Fibroblast of the conjunctiva (primary cell): ENCODE results near the gene TIAM2.

Experiments used
- DNase-seq: peaks from one replicate; pipeline ENCODE4 v3.0.0-alpha.2; 2010; ENCODE audit warnings: low read depth

Gene TIAM2

GRCh38 chr6:155129744-155130143 is 134.6 kb downstream of the TIAM2 start:
- no peak for DNase-seq

DNA sequence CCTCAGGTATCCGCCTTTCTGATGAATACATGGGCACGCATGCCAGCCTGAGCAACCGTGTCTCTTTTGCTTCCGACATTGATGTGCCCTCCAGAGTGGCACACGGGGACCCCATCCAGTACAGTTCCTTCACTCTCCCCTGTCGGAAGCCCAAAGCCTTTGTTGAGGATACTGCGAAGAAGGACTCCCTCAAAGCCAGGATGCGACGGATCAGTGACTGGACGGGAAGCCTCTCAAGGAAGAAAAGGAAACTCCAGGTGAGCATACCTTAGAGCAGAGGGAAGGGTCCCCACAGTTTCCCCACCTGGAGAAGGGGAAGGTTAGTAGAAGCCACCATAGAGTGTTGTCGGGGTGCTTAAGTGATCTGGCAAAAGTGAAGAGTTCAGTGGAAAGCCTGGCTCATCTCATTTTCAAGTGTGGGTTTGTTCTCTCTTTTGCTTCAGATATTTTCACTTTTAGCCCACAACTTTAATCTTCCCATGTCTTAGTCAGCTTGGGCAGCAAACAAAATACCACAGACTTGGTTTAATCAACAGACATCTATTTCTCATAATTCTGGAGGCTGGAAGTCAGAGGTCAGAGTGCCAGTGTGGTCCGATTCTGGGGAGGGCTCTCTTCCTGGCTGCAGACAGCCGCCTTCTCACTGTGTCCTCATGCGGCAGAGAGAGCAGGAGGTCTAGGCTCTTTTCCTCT is 135.2 kb downstream of the TIAM2 start:
- no peak for DNase-seq

GRCh38 chr6:155132617-155133016 is 137.5 kb downstream of the TIAM2 start:
- no peak for DNase-seq

DNA sequence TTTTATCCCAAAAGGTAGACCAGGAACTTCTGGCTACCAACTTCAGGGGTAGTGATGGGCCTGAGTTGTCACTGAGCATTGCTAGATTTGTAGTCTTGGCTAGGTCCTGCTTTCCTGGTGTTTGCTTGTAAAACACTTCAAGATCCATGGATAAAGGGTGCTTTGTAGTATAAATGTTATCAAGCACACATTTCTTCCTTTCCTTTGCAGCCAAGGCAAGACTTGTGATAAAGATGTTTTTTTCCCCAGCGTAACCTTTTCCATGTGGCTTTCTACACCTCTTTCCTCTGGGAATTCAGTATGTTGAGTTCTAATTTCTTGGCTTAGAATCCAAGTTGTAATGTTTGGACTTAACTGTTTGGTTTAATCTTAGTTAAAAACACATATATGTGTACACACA is 145.9 kb downstream of the TIAM2 start:
- no peak for DNase-seq

DNA sequence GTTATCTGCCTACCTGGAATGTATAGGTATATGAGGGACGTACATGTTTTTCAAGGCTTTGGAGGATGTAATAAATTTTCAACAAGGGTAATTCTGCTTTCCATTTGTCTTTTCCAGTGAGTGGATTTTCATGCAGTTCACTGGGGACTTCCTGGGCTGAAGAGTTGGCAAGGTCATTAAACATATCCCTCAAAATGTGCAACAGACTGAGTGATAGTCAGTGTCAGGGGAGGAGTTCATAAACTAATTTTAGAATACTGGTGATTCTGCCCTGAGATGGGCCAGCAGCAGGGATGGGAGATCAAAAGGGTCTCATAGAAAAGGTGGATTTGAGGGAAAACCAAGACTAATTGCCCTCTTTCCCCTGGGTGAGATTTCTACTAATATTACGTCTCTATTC is 146.4 kb downstream of the TIAM2 start:
- DNase-seq, result no peak

- DNase-seq, result no peak
These were observed 147.3 kb downstream of the TIAM2 start for GRCh38 chr6:155142168-155143028.

DNA sequence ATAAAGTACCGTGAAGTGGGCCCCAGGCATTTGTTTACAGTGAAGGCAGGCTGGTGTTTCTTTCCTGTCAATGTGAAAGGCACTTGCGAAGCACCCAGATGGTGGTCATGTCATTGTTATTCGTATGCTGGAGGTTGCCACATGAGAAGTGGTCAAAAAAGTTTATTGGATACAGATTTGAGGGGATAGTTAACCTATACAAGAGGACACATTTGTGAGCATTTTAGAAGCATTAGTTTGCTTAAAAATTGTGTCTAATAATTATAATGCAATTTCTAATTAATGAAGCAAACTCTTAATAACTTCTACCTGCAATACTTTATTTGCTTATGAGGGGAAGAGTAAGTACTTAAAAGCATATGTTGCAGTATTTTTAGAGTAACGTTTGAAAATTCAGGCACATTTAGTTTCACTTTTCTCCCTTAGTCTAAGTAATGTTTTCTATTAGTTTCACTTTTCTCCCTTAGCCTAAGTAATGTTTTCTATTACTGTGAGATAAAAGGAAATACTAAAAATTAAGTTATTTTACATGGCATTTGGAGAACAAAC is 148.0 kb downstream of the TIAM2 start:
- DNase-seq, result no peak

DNA sequence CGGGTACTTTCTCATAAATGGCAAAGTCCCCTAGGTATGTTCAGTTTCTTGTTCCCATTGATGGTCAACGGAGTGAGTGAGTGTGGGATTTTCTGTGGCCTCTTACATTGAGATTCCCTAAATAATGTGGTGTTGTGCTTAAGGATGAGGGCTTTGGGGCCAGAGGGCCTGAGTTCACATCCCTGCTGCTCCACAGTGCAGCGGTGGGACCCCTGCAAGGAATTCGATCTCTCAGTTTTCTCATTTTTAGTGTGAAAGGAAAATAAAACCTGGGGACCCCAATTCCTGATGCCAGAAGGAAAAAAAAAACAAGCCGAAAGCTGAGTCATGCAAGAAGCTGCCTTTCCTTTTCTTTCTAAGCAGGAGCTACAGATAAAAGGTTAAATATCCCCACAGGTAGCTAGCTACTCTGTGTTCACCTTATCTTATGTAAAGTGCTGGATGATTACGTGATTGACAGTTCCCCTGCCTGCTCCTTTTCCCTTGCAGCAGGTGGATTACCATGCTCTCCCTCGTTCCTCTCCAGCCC is 148.5 kb downstream of the TIAM2 start:
- DNase-seq, result no peak

DNA sequence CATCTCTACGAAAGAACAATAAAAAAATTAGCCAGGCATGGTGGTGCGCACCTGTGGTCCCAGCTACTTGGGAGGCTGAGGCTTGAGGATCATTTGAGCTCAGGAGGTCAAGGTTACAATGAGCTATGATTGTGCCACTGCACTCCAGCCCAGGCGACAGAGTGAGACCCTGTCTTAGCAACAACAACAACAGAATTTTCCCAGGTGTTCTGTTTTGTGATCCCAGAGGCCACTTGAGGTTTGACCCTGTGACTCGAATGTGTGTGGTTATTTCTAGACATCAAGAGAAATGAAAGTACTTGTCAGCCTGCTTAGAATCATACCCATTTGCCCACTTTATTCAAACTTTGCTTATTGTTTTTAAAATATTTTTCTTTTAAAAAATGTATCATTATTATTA is 151.1 kb downstream of the TIAM2 start:
- DNase-seq, result no peak

- DNase-seq, result no peak
These were observed 153.0 kb downstream of the TIAM2 start for GRCh38 chr6:155147958-155148663.

GRCh38 chr6:155150967-155151671 is 156.0 kb downstream of the TIAM2 start:
- DNase-seq, result no peak

GRCh38 chr6:155152211-155153076 is 157.3 kb downstream of the TIAM2 start:
- DNase-seq, result no peak

- peak; percentile 55 for DNase-seq
These were observed 159.2 kb downstream of the TIAM2 start for GRCh38 chr6:155154158-155154830.

DNA sequence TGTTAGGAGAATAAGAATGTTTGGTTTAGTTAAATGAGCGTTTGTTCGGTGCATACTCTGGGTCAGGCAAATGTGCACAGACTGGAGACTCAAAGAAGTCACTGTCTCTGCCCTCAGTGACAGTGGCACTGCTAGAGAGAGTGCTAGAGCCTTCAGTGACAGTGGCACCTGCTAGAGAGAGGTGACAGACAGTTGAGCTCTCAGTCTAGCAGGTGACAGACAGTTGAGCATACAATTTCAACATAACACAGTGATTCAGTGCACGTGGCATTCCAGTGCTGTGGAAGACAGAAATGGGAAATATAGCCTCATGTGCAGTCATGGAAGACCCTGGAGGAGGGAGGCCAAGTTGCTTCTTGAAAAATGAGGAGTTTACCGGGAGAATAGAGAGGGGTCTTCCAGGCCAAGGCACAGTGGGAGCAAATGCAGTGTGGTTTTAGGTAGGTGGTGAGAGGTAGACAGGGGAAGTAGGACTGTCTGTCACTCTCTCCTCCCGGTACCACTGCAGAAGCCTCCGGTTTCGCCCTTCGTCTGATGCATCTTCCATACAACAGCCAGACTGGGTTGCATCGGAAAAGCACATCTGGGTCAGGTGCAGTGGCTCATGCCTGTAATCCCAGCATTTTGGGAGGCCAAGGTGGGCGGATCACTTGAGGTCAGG is 160.8 kb downstream of the TIAM2 start:
- no peak for DNase-seq

DNA sequence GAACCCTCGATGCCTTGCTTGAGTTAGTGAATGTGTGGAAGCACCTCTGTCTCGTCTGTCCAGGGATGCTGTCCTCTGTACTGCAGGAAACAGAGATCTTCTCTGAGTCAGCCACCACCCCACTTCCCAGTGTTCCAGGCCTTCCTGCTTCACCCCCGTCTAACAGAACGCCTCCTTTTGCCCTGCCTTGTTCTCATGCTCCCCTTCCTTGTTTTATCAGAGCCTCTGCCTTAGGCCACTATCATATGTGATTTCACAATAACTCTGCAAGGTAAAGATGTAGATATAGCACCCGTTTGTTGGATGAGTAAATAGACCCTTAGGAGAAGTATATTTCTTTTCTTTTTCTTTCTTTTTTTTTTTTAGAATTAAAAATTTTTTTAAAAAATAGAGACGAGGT is 162.0 kb downstream of the TIAM2 start:
- DNase-seq, result no peak

GRCh38 chr6:155158030-155158843 is 163.1 kb downstream of the TIAM2 start:
- no peak for DNase-seq

- no peak for DNase-seq
These were observed 167.6 kb downstream of the TIAM2 start for GRCh38 chr6:155162682-155163081.

DNA sequence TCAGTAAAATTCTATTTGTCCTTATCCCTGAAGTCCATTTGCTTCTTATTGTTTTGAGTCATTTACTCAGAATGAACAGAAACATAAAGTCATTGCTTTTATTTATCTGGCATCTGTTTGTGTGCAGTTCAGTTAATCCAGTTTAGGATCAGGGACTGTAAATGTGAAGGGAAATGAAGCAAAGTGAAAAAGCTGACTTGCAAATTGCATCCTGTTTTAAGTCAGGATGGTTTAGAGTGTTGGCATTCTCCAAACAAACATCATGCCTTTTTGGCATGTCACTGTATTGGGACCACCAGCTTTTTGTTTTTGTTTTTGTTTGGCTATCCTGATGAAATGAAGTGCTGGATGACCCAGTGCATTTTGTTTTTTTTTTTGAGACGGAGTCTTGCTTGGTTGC is 168.5 kb downstream of the TIAM2 start:
- no peak for DNase-seq
